ENCODE results near the gene TMPRSS12.
"Not testable (repeated sequence)": the region's sequence is repeated elsewhere in the genome, so short reads cannot be mapped to it uniquely, and the experiment has no call there.

Gene TMPRSS12, protein sequence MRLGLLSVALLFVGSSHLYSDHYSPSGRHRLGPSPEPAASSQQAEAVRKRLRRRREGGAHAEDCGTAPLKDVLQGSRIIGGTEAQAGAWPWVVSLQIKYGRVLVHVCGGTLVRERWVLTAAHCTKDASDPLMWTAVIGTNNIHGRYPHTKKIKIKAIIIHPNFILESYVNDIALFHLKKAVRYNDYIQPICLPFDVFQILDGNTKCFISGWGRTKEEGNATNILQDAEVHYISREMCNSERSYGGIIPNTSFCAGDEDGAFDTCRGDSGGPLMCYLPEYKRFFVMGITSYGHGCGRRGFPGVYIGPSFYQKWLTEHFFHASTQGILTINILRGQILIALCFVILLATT

DNA sequence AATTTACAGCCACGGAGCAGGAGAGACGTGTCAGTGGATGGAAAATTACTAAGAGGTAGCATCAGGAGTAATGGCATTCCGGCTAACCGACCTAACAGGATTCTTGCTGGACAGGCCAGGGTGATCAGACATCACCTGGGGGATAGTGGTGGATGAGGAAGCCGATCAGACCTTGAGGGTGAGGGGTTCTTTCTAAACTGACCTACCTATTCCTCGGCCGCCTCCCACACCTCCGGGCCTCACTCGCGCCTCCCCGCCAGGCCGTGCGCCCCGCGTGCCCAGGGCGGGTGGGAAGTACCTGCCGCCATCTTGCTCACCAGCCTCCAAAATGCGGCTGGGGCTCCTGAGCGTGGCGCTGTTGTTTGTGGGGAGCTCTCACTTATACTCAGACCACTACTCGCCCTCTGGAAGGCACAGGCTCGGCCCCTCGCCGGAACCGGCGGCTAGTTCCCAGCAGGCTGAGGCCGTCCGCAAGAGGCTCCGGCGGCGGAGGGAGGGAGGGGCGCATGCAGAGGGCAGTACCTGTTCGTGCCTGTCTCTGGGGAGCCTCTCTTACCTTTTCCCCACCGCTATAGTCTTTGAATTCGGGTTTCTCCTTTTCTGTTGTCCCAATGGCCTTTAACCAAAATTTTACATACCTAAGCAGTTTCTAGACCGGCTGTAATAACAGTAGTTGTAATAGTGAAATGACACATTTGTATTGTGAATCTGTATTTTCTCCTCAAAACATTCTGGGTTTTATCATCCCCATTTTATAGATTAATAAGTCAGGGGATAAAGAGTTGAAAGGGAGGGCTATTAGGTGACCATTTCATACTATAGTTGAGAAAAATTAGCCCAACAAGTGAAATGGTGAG is at the start of gene TMPRSS12:
TMPRSS12 (plus strand) TSS at position 290 of the 857 bp plus-strand sequence; CDS start at position 329, 39 bp downstream.
- DNase-seq (ENCODE audit: low read depth) = no peak

DNA sequence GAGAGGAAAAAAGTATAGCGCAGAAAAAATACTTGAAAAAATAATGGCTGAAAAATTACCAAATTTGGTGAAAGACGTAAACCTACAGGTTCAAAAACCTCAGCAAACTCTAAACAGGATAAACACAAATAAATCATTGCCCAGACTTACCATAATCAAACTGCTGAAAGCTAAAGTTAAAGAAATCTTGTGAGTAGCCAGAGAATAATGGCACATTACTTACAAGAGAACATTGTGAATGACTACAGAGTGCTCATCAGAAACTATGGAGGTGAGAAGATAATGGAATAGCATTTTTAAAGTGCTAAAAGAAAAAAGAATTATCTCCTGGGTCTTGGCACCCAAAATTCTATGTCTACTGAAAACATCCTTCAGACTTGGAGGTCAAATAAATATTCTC is 42.8 kb upstream of the TMPRSS12 start:
- no peak for DNase-seq (ENCODE audit: low read depth)

DNA sequence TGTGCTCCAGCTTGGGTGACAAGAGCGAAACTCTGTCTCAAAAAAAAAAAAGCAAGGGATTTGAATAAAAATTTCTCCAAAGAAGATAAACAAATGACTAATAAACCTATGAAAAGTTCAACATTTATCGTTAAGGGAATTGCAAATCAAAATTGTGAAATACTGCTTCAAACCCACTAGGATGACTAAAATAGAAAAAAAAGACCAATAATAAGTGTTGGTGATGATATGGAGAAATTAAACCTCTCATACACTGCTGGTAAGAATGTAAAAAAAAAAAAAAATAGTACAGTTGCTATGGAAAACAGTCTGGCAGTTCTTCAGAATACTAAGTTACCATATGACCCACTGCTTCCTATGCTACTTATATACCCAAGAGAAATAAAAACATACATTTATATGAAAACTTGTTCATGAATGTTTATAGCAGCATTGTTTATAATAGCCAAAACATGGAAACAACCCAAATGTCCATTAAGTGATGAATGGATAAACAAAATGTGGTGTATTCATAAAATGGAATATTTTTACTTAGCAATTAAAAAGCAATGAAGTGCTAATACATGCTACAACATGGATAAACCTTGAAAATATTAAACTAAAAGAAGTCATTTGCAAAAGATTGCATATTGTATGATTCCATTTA is 39.4 kb upstream of the TMPRSS12 start:
- no peak for DNase-seq (ENCODE audit: low read depth)

DNA sequence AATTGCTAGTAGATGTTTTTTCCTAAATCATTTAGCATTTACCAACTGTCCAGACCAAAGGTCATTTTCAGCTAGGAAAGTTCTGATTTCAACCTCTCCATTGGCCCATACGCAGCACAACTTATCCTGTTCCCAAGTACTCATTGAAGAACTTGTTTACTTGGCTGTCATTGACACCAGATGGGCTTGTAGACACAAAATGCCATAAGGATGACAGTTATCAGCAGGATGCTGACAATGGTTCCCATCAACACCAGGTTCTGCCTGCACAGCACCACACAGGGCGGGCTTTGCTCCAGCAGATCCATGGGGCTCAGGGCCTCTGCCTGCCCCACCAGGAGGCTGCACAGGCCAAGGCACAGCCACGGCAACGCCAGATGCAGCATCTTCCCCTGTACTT is 36.5 kb upstream of the TMPRSS12 start:
- no peak for DNase-seq (ENCODE audit: low read depth)

DNA sequence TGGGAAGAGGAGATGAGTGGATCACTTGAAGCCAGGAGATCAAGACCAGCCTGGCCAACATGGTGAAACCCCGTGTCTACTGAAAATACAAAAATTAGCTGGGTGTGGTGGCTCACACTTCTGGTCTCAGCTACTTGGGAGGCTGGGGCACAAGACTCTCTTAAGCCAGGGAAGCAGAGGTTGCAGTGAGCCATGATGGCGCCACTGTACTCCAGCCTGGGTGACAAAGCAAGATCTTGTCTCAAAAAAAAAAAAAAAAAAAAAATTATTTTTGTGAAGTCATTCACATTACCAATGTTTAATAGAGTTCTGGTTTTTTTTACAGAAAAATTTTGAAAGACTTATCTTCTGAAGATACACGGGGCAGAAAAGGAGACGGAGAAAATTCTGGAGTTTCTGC is 33.6 kb upstream of the TMPRSS12 start:
- DNase-seq (ENCODE audit: low read depth) = not testable (repeated sequence)

DNA sequence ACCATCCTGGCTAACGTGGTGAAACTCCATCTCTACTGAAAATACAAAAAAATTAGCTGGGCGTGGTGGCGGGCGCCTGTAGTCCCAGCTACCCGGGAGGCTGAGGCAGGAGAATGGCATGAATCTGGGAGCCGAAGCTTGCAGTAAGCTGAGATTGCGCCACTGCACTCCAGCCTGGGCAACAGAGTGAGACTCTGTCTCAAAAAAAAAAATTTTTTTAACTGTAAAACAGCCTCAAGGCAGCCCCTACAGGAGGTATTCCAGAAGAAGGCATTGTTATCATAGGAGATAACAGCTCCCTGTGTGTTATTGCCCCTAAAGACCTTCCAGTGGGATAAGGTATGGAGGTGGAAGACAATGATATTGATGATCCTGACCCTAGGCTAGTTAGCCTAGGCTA is 27.8 kb upstream of the TMPRSS12 start:
- not testable (repeated sequence) for DNase-seq (ENCODE audit: low read depth)

DNA sequence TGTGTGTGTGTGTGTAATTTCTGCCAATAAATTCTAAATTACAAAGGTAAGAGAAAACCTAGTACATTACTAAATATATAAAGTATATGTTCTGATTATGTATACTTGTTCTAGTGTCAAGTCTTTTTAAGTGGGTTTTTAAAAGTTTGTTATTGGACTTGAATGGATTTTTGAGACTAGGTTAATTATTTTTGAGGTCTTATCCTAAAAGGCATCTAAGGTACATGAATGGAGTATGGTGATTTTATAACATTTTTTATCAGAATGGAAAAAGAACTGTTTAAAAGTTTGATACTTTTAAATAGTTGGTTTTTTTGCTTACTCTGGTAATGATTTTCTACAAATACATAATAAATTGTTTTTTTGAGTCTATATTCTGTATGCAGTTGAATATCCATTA is 22.5 kb upstream of the TMPRSS12 start:
- DNase-seq (ENCODE audit: low read depth) = no peak

DNA sequence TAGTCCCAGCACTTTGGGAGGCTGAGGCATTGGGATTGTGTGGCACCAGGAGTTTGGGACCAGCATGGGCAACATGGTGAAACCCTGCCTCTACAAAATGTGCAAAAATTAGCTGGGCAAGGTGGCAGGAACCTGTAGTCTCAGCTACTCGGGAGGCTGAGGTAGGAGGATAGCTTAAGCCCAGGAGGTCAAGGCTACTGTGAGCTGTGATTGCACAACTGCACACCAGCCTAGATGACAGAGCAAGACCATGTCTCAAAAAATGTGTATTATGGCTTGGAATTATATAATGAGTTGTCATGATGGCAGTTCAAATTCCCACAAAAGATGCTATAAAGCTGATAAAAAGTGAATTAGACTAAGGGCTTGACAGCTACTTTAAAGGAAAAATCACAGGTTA is 20.6 kb upstream of the TMPRSS12 start:
- DNase-seq (ENCODE audit: low read depth) = no peak

DNA sequence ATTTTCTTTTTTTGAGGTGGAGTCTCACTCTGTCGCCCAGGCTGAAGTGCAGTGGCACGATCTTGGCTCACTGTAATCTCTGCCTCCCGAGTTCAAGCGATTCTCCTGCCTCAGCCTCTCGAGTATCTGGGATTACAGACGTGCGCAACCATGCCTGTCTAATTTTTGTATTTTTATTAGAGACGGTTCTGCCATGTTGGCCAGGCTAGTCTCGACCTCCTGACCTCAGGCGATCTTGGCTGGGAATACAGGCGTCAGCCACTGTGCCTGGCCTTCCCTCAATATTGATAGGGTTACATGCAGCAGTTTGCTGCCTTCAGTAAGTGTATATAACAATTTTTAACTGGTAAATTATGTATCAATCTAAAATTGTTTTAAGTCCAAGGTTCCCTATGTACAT is 19.0 kb upstream of the TMPRSS12 start:
- not testable (repeated sequence) for DNase-seq (ENCODE audit: low read depth)

DNA sequence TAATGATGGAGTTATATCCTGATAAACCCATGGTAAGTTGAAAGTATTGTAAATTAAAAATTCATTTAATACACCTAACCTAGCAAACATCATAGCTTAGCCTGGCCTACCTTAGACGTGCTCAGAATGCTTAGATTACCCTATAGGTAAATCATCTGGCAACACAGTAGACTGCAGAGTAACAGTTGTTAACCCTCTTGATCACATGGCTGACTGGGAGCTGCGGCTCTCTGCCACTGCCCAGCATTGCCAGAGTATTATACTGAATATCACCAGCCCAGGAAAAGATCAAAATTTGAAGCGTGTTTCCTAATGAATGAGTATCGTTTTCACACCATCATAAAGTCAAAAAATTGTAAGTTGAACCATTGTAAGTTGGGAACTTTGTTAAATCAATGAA is 17.8 kb upstream of the TMPRSS12 start:
- no peak for DNase-seq (ENCODE audit: low read depth)

DNA sequence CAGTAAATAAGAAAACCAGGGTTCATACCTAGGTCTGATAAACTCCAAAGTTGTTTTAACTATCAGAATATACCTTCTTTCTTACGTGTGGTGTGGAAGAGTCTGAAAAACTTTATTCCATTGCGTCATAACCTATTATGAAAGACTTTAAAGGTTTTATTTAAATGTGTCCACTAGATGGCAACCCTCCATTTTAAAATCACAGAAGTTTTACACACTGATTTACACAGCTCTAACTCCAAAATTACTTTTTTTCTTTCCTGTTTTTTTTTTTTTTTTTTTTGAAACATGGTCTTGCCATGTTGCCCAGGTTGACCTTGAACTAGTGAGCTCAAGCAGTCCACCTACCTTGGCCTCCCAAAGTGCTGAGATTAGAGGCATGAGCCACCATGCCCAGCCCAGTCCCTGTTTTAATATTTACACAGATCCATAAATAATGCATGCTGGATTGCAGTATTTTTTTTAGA is 17.3 kb upstream of the TMPRSS12 start:
- no peak for DNase-seq (ENCODE audit: low read depth)

DNA sequence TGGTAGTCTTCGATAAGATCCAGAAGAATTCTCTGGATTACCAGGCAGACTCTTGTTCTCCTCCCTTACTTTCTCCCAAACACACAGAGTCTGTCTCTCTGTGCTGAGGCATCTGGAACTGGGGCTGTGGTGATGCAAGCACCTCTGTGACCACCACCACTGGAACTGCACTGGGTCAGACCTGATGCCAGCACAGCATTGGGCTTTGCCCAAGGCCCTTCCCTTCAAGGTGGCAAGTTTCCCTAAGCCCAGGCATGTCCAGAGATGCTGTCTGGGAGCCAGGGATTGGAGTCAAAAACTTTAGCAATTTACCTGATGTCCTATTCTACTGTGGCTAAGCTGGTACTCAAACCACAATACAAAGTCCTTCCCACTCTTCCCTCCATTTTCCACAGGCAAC is 14.6 kb upstream of the TMPRSS12 start:
- DNase-seq (ENCODE audit: low read depth) = no peak

DNA sequence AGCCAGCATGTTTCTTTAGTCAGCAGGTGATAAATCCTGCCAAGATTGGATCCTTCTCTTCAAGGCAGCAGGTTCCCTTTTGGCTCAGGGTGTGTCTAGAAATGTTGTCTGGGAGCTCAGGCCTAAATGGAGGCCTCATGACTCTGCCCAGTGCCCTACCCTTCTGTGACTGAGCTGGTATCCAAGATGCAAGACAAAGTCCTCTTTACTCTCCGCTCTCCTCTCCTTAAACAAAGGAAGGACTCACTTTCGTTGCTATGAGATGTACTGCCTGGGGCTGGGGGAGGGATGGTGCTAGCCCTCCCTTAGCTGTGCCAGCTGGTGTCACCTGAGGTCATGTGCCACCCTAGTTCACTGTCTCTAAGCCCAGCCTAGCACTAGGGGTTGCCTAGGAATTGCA is 13.8 kb upstream of the TMPRSS12 start:
- no peak for DNase-seq (ENCODE audit: low read depth)

DNA sequence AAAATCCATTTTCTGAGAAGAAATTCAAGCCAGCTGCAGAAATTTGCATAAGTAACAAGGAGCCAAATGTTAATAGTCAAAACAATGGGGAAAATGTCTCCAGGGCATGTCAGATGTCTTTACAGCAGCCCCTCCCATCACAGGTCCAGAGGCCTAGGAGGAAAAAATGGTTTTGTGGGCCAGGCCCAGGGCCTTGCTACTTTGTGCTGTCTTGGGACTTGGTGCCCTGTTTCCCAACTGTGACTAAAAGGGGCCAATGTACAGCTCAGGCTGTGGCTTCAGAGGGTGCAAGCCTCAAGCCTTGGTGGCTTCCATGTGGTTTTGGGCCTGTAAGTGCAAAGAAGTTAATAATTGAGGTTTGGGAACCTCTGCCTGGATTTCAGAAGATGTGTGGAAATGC is 8.9 kb upstream of the TMPRSS12 start:
- DNase-seq (ENCODE audit: low read depth) = not testable (repeated sequence)

DNA sequence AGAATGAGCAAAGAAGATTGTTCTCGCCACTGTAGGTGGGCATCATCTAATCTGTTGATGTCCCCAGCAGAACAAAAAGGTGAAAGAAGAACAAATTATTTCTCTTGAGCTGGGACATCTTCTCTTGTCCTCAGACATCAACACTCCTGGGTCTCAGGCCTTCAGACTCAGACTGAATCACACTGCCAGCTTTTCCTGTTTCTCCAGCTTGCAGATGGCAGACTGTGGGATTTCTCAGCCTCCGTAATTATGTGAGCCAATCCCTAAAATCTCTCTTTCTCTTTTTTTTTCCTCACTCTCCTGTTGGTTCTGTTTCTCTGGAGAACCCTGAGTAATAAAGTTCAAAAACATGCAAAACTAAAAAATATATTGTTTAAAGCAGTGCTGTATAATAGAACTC is 3.7 kb upstream of the TMPRSS12 start:
- no peak for DNase-seq (ENCODE audit: low read depth)

DNA sequence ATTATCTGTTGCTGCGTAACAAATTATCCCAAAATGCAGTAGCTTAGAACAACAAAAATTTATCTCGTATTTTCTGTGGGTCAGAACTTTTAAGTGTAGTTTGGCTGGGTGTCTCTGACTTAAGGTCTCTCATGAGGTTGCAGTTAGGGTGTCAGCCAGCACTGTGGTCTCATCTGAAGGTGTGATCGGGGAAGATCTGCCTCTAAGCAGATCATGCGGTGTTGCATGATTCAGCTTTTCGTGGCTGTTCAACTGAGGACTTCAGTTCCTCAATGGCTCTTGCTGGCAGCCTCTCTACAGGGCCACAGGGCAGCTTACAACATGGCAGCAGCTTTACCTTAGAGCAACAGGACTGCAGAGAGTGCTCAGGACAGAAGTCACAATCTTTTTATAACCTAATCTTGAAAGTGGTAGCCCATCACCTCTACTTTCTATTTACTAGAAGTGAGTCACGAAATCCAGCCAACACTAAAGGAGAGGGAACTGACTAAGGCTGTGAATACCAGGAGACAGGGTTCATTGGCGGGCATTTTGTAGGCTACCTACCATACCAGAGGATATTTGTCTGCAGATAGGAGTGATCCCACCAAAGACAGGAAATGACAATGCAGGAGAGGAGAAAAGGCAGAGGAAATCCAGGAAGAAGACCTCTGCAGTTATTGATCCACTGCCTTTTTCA is 1.8 kb upstream of the TMPRSS12 start:
- no peak for DNase-seq (ENCODE audit: low read depth)

DNA sequence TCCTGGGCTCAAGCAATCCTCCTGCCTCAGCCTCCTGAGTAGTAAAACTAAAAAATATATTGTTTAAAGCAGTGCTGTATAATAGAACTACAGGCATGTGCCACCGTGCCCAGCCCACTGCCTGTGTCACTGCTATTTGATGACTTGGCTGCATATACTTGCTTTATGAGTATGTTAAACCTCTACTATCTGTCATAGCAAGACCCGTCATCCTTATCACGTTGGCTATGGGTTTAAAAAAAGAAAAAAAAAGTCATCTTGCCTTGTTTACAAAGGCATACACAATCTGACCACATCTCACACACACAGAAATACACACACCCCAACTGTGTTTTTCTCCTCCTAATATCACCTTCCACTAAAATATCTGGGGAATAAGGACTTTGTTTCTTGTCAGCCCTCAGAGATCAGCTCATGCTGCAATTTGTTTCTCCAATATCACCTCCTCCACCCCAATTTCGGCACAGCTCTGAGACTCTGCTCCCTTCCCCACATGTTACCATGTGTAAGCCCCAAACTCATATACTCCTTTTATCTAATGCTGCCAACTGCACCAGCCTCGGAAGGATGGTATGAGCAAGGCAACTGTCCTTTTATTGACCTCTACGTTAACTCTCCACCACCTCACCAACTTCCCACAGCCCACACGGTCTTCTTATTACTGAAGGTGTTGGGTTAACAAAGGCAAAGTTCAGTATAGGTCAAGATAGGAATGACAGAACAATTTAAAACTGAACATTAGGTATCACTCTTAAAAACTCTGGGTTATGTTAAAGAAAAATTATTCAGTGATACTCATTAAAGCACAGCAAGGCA is 802 bp upstream of the TMPRSS12 start:
- no peak for DNase-seq (ENCODE audit: low read depth)

DNA sequence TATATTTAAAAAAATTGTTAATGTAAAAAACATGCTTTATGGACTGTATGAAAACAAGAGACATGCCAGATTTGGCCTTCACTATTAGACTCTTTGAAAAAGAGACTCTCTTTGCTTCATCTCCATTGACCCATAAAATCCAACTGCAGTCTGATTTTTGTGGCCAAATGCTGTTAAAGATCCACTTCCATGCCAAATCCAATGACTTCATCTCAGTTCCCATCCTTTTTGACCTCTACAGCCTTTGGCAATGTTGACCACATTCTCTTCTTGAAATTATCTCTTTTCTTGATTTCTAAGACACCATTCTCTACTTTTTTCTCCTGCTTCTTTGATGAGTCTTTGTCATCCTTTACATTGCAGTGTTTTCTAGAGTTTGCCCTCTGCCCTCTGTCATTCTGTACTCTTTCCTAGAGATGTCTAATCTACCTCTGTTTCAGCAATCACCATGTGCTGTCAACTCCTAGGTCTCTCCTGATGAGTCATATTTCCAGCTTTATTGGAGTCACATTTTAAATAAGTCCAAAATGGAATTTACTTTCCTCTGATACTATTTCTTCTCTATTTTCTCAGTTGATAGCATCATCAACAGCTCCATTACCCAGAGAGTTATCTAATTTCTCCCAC is 2.4 kb downstream of the TMPRSS12 start:
- no peak for DNase-seq (ENCODE audit: low read depth)

DNA sequence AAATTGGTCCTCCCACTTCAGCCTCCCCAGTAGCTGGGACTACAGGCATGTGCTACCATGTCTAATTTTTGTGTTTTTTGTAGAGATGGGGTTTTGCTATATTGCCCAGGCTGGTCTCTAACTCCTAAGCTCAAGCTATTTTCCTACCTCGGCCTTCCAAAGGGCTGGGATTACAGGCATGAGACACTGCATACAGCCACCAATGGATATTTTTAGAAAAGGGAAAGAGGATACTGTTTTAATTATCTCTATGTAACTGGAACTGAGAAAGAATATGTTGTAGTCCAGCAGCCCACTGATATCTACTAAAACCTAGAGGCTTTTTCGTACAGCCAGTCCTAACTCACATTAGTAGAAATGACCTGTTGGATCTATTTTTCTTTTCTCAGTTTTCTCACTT is 6.2 kb downstream of the TMPRSS12 start:
- no peak for DNase-seq (ENCODE audit: low read depth)

DNA sequence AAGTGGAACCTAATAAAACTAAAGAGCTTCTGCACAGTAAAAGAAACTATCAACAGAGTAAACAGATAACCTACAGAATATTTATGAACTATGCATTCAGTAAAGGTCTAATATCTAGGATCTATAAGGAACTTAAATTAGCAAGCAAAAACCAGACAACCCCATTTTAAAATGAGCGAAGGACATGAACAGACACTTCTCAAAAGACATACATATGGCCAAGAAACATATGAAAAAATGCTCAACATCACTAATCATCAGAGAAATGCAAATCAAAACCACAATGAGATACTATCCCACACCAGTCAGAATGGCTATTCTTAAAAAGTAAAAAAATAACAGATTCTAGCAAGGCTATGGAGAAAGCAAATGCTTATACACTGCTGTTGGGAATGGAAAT is 12.5 kb downstream of the TMPRSS12 start:
- not testable (repeated sequence) for DNase-seq (ENCODE audit: low read depth)

DNA sequence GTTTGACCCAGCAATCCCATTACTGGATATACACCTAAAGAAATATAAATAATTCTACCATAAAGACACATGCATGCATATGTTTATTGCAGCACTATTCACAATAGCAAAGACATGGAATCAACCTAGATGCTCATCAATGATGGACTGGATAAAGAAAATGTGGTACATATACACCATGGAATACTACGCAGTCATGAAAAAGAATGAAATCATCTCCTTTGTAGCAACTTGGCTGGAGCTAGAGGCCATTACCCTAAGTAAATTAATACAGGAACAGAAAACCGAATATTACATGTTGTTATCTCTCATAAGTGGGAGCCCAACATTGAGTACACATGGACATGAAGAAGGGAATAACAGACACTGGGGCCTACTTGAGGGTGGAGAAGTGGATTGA is 13.0 kb downstream of the TMPRSS12 start:
- not testable (repeated sequence) for DNase-seq (ENCODE audit: low read depth)

All from stimulated activated CD8-positive, alpha-beta memory T cell treated with anti-CD3 and anti-CD28 coated beads, Interleukin-4, amount 100 ng/mL, for 24 hours (primary cell).